GM18526 (cell line): Measurements from ENCODE around the gene SLC4A2.

Source experiments
- POLR2A ChIP-seq: IDR thresholded peaks from 3 replicates; pipeline ENCODE4 v1.6.1; 2011; ENCODE audit not compliant: insufficient read length; ENCODE audit errors: extremely low read depth

SLC4A2 gene

GRCh38 chr7:151018421-151019129 lies 40.8 kb upstream of the SLC4A2 start:
- no peak for TF ChIP-seq POLR2A

DNA sequence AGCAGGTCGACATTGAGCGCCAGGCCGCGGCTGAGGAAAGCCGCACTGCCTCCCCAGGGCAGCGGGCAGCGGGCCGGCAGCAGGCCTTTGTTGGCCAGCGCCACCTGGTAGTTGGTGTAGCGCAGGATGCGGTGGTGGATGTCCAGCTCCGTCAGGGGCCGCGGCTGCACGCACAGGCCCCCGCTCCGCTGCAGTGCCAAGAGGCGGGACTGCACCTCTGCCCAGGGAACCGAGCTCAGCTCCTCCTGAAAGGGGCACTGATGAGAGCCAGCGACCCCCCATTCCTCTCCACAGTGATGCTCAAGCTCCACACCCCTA lies 40.3 kb upstream of the SLC4A2 start:
- no peak for TF ChIP-seq POLR2A

- TF ChIP-seq POLR2A: no peak
Measured at GRCh38 chr7:151020231-151020630, 39.2 kb upstream of the SLC4A2 start.

DNA sequence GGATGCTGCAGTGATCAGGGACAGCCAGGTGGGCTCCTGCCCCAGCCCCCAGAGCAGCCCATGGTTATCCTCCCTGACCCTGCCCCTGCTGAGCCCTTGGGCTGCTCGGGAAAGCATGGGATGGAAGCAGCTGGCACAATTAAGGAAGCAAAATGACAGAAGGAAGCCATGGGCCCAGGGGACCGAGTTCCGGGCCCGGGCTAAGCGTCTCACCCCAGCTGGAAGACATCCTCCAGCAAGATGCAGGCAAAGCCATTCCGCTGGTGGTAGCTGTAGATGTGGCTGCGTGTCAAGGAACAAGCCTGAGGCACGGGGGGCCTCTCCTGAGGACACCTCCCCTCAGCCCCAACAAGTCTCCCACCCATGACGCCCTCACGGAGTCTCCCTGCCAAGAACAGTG lies 36.2 kb upstream of the SLC4A2 start:
- TF ChIP-seq POLR2A: no peak

DNA sequence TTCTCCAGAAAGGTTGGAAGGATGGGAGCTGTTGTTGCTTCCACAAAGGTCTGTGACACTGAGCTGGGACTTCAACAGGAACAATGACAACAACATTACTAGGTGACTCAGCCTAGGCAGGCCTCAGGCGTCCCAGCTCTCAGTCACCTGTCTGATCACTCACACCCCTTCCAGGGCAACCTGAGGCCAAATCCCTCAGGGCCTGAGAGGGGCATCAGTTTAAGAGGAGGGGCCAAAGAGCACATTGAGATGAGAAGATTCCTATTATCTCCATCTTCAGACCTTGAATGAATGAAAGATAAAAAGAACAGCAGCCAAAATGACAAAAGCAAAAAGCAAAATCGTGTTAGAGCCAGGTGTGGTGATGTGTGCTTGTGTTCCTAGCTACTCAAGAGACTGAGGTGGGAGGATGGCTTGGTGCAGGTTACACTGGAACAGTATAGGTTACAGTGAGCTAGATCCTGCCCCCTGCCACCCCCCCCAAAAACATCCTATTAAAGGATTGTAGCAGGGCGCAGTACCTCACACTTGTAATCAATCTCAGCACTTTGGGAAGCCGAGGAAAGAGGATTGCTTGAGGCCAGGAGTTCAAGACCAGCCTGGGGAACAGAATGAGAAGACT lies 34.8 kb upstream of the SLC4A2 start, which contains the start of gene ATG9B:
Gene ATG9B (minus strand): TSS at position 60 of the 622 bp plus-strand sequence. CDS start 71 bp downstream, outside the sequence.
- TF ChIP-seq POLR2A: no peak

- no peak for TF ChIP-seq POLR2A
Measured at GRCh38 chr7:151025924-151026671, 33.3 kb upstream of the SLC4A2 start.

DNA sequence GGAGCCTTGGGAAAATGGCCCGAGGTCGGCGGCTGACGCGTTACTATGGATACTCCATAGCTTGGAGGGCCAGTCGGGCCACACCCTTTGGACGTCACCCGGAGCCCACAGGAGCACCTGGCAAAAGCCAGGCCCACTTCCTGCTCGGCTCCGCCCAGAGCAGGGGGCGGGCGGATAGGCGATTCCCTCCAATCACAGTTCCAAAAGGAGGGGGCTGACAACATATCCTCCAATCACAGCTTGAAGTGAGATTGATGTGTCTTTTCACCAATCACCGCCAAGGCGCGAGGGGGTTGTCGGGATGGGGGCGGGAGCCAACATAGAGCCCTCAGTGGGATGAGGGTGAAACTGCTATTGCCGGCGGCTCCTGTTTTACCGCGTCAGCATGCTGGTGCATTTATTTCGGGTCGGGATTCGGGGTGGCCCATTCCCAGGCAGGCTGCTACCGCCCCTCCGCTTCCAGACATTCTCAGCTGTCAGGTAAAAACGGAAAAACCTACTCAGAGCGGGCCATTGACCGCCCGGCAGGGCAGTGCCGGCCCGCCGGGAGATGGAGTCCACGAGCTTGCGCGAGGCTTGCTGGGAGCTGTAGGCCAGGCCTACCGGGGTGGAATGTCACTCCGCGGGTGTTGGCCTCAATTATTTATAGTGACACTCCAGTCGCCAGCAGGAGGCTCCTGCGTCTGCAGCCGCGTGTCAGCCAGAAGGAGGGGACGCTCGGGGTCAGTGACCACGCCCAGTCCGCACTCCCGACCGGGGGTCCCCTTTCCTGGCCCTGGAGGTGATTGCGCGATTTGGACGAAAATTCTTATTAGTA lies 31.1 kb upstream of the SLC4A2 start, which contains the start of gene ABCB8:
Gene ABCB8 (plus strand): TSS at position 320 of the 817 bp plus-strand sequence. CDS start 66 bp downstream, at position 386.
- TF ChIP-seq POLR2A: peak; percentile 51

- no peak for TF ChIP-seq POLR2A
Measured at GRCh38 chr7:151028948-151029501, 30.4 kb upstream of the SLC4A2 start.

DNA sequence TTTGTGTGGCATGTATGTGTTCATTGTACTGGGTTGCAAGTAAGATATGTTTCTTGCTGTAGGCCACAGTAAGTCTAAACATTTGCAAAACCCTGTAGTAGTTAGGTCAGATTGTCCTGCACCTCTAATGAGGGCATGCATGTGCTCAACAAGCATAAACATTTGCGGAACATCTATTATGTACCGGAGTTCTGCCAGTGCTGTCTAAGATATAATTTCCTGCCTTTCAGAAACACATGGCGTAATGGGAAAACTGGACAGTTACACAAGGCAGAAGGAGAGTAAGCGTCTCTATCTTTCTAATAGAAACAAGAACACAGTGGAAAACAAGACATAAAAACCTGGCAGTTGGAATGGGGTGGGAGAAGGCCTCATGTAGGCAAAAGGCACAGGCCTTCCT lies 28.4 kb upstream of the SLC4A2 start:
- no peak for TF ChIP-seq POLR2A

- TF ChIP-seq POLR2A: no peak
Measured at GRCh38 chr7:151032936-151033863, 26.2 kb upstream of the SLC4A2 start.

GRCh38 chr7:151033864-151034249 lies 25.5 kb upstream of the SLC4A2 start:
- TF ChIP-seq POLR2A: no peak

- no peak for TF ChIP-seq POLR2A
Measured at GRCh38 chr7:151034312-151035025, 24.9 kb upstream of the SLC4A2 start.

DNA sequence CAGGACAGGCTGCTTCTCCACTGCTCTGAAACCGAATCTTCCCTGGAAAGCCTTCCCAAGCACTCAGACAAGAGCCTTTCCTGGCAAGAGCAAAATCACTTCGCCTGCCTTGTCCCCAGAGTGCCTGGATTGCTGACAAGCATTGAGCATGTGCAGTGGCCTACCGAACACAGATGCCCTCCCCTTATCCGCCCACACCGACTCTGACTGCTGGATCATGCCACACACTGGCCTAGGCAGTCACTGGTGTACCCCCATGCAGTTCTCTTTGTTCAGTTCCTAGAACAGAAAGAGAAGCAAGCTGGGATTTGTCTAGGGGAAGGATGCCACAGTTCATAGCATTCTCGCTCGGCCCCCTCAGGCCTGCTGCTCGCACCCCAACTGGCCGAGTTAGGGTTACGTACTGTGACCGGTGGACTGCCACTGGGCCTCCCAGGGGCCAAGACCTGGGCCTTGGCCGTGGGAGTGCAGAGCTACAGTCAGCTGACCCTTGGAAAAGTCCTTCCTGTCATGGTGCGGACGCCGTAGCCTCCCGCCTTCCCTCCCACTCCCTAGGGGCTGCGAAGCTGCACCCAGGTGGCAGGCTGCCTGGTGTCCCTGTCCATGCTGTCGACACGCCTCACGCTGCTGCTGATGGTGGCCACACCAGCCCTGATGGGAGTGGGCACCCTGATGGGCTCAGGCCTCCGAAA lies 24.2 kb upstream of the SLC4A2 start:
- TF ChIP-seq POLR2A: no peak

DNA sequence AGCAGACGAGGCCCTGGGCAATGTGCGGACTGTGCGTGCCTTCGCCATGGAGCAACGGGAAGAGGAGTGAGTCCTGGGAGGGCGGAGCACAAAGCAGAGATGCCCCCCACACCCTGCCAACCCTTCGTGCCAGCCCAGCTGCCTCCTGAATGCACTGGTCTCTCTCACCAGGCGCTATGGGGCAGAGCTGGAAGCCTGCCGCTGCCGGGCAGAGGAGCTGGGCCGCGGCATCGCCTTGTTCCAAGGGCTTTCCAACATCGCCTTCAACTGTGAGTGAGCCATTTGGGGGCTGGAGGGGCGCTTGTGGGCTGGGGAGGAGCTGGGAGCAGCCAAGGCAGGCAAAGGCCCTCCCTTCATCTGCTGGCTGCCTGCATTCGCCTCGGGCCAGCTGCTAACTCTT lies 23.5 kb upstream of the SLC4A2 start:
- TF ChIP-seq POLR2A: no peak
